Panc1 (cell line): Measurements from ENCODE around the gene APLN.

Experiments
- CTCF ChIP-seq: fragments of 450-650 bp; IDR thresholded peaks from 2 replicates; pipeline ENCODE4 v1.5.1; 2017; ENCODE audit warnings: mild to moderate bottlenecking
- POLR2AphosphoS5 ChIP-seq: IDR thresholded peaks from 2 replicates; pipeline ENCODE4 v1.6.1; 2012; ENCODE audit warnings: mild to moderate bottlenecking, low read depth, low read length, moderate library complexity

DNA sequence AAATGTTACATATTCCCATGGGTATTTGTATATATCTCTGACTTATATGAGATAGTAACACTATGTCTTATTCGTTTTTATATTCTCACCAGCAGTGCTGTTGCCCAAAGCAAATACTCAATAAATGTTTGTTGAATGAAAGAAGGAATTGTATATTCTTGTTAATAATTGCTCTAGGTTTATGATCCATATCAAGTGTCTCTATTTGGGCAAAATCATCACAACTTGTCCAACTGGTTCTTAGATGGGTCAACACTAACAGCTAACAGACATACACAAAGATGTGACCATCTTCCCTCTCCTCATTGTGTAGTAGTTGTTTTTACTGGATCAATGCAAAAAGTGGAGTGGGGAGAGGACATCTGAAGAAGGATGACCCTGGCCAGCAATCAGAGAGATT lies 6.6 kb upstream of the APLN start:
- TF ChIP-seq CTCF (no peak), POLR2AphosphoS5 (no peak)
